Measurements from ENCODE around the gene ACSL1. TPM values are rescaled to one million over a fixed set of nuclear protein-coding genes. Genes with fewer than 3 reads are reported as not detected.

Gene ACSL1
- total and polyA plus RNA-seq, 2 of the 8 experiments (the other 6 are each of a cell fraction or from before 2014, with no cell fraction given): 2.3 to 8.7 TPM

GRCh38 chr4:184776821-184777220, 48.9 kb downstream of the ACSL1 start:
- Histone ChIP-seq H3K79me1 (ENCODE audit: low read depth, low read length) (no peaks in the 10 kb centered on the region), H2BK5ac (ENCODE audit: low read depth, low read length) (no peak overlapping the region), H4K20me1 (replicated peaks in 1 of 2; ENCODE audit: control insufficient read depth in 1 of 2, insufficient read depth in 2 of 2, low read length in 2 of 2) (no peaks in the 10 kb centered on the region), H4K8ac (ENCODE audit: extremely low read depth, insufficient read depth, low read length) (peak overlapping the region; percentile 12; the same call in 1 of the 2 replicates), H3K79me2 (ENCODE audit: control insufficient read depth in 1 of 2, insufficient read depth in 2 of 2, low read length in 2 of 2) (no peaks in the 10 kb centered on the region), H2BK15ac (ENCODE audit: low read length) (no peak overlapping the region), H3K27me3 (replicated peaks in 1 of 4; ENCODE audit: control insufficient read depth in 3 of 4, extremely low read depth in 1 of 4, insufficient read depth in 3 of 4, low read length in 3 of 4) (no peaks in the 10 kb centered on the region), H2BK12ac (ENCODE audit: low read depth, low read length) (no peak overlapping the region), H3K9ac (replicated peaks in 1 of 4; ENCODE audit: extremely low read depth in 1 of 4, low read depth in 3 of 4, low read length in 3 of 4) (no peak overlapping the region), H3K36me3 (ENCODE audit: control insufficient read depth in 2 of 4, insufficient read depth in 4 of 4, low read length in 3 of 4) (no peaks in the 10 kb centered on the region; a peak in 1 of 8 replicates), H3K9me3 (ENCODE audit: insufficient read depth in 2 of 2, low read depth in 1 of 2, low read length in 1 of 2) (0 out of 4 replicates have a peak, but pooled peaks cover 0 to 6% of the 10 kb centered on the region in 2 experiments), H3K56ac (replicated peaks; ENCODE audit: insufficient read length, low read depth, low read length) (no peak overlapping the region), H3K27ac (ENCODE audit: low read depth, low read length) (no peak overlapping the region), H2AFZ (ENCODE audit: low read length) (no peak overlapping the region), H3K18ac (ENCODE audit: extremely low read depth, low read length) (no peak overlapping the region), H3K4ac (replicated peaks; ENCODE audit: insufficient read length, low read depth, low read length) (no peak overlapping the region), H4K5ac (ENCODE audit: insufficient read length, low read depth, low read length) (no peak overlapping the region), H3K4me3 (ENCODE audit: extremely low read depth in 1 of 4, insufficient read depth in 2 of 4, low read depth in 3 of 4, low read length in 4 of 4) (no peak overlapping the region), H2AK5ac (ENCODE audit: low read depth, low read length) (no peak overlapping the region), H3K23me2 (ENCODE audit: low read depth, low read length) (0 out of 2 replicates have a peak, but pooled peaks cover 2% of the 10 kb centered on the region), H3K14ac (ENCODE audit: insufficient read length) (no peak overlapping the region), H3K4me1 (replicated peaks in 1 of 4; ENCODE audit: control insufficient read depth in 3 of 4, insufficient read depth in 4 of 4, low read length in 3 of 4) (no peaks in the 10 kb centered on the region), H3K4me2 (ENCODE audit: insufficient read depth in 1 of 2, low read depth in 2 of 2, low read length in 2 of 2) (no peak overlapping the region), H4K91ac (replicated peaks; ENCODE audit: insufficient read length, low read length) (no peak overlapping the region), H2BK20ac (ENCODE audit: low read length) (no peak overlapping the region), H3K23ac (ENCODE audit: insufficient read length) (no peak overlapping the region), H2BK120ac (replicated peaks; ENCODE audit: low read depth, low read length) (no peak overlapping the region)
- 88% methylated on average over 5 of the region's 5 CpGs; no CpG with 5 or more reads in 1 of the 2 experiments for WGBS, 2 experiments (ENCODE audit: extremely low coverage in 1 of 2, insufficient coverage in 1 of 2, insufficient read length in 1 of 2, insufficient replicate concordance in 2 of 2, low coverage in 1 of 2, low lambda C conversion rate in 2 of 2, missing lambda C conversion rate in 1 of 2)
- TF ChIP-seq CBX8 (IDR thresholded peaks at IDR 0.05; ENCODE audit: borderline replicate concordance, low read depth, low read length): no peak
- TF ChIP-seq YY1 (IDR thresholded peaks at IDR 0.05; ENCODE audit: low read depth, low read length): no peak
- no peak for DNase-seq (ENCODE audit: low read depth in 1 of 2, low spot score in 2 of 2)
- ChIA-PET CTCF (ENCODE audit: partially characterized antibody) (no interaction called here), POLR2A (ENCODE audit: partially characterized antibody) (no interaction called here)
- no peak for FAIRE-seq

All from H1 (cell line).